SK-N-SH treated with all-trans-retinoic acid at 6 μM for 48 hours (cell line): Measurements from ENCODE around the gene MYH14.

Experiments used
- ATAC-seq: fragments of 200-7000 bp; cut with Tn5 transposase; 3 replicates; pipeline ENCODE4 v1.9.1; 2020; ENCODE audit warnings: mild to moderate bottlenecking, moderate library complexity
- ARNTL ChIP-seq: fragments of 450-650 bp; formaldehyde crosslinking; IDR thresholded peaks from 2 replicates; pipeline ENCODE4 v1.5.0; 2020; ENCODE audit warnings: low read depth, mild to moderate bottlenecking, moderate library complexity, borderline replicate concordance
- BACH2 ChIP-seq: fragments of 250-450 bp; sonication (Bioruptor Pico); IDR thresholded peaks from 2 replicates; pipeline ENCODE4 v1.9.0; 2021; ENCODE audit warnings: mild to moderate bottlenecking, borderline replicate concordance
- CREB5 ChIP-seq: fragments of 250-450 bp; sonication (Bioruptor Pico); IDR thresholded peaks from 2 replicates; pipeline ENCODE4 v1.5.1; 2020; ENCODE audit warnings: low read depth, mild to moderate bottlenecking, moderate library complexity
- CSDC2 ChIP-seq: fragments of 250-450 bp; sonication (Bioruptor Pico); IDR thresholded peaks from 2 replicates; pipeline ENCODE4 v1.5.0; 2020; ENCODE audit warnings: mild to moderate bottlenecking, moderate library complexity
- CSRNP3 ChIP-seq: fragments of 250-450 bp; sonication (Bioruptor Pico); IDR thresholded peaks from 2 replicates; pipeline ENCODE4 v1.5.1; 2021; ENCODE audit warnings: mild to moderate bottlenecking, moderate library complexity
- ESRRG ChIP-seq: fragments of 250-450 bp; sonication (Bioruptor Pico); IDR thresholded peaks from 2 replicates; pipeline ENCODE4 v1.6.1; 2021; ENCODE audit warnings: mild to moderate bottlenecking
- GLIS3 ChIP-seq: fragments of 250-450 bp; sonication (Bioruptor Pico); IDR thresholded peaks from 2 replicates; pipeline ENCODE4 v1.5.0; 2020; ENCODE audit warnings: mild to moderate bottlenecking, moderate library complexity
- ISL1 ChIP-seq: fragments of 250-450 bp; sonication (Bioruptor Pico); IDR thresholded peaks from 2 replicates; pipeline ENCODE4 v2.1.2; 2022; ENCODE audit warnings: mild to moderate bottlenecking, moderate library complexity
- OSR1 ChIP-seq: fragments of 250-450 bp; sonication (Bioruptor Pico); IDR thresholded peaks from 2 replicates; pipeline ENCODE4 v1.8.0; 2022; ENCODE audit warnings: moderate library complexity, mild to moderate bottlenecking, inconsistent platforms
- PATZ1 ChIP-seq: fragments of 250-450 bp; sonication (Bioruptor Pico); IDR thresholded peaks from 2 replicates; pipeline ENCODE4 v1.8.0; 2020; ENCODE audit warnings: mild to moderate bottlenecking, moderate library complexity, borderline replicate concordance
- POU6F1 ChIP-seq: fragments of 250-450 bp; sonication (Bioruptor Pico); IDR thresholded peaks from 2 replicates; pipeline ENCODE4 v1.8.0; 2021; ENCODE audit warnings: low read depth, mild to moderate bottlenecking, moderate library complexity, borderline replicate concordance
- RARB ChIP-seq: fragments of 250-450 bp; sonication (Bioruptor Pico); IDR thresholded peaks from 2 replicates; pipeline ENCODE4 v1.8.0; 2021; ENCODE audit warnings: mild to moderate bottlenecking, moderate library complexity
- SNAI2 ChIP-seq: fragments of 250-450 bp; sonication (Bioruptor Pico); IDR thresholded peaks from 2 replicates; pipeline ENCODE4 v1.5.0; 2020; ENCODE audit warnings: mild to moderate bottlenecking, moderate library complexity
- TCF4 ChIP-seq: fragments of 250-450 bp; sonication (Bioruptor Pico); IDR thresholded peaks from 2 replicates; pipeline ENCODE4 v1.8.0; 2021; ENCODE audit warnings: mild to moderate bottlenecking, moderate library complexity, borderline replicate concordance
- TOX ChIP-seq: fragments of 250-450 bp; sonication (Bioruptor Pico); IDR thresholded peaks from 2 replicates; pipeline ENCODE4 v1.8.0; 2021; ENCODE audit warnings: mild to moderate bottlenecking, moderate library complexity, borderline replicate concordance
- TSHZ2 ChIP-seq: fragments of 250-450 bp; sonication (Bioruptor Pico); IDR thresholded peaks from 2 replicates; pipeline ENCODE4 v1.5.0; 2020; ENCODE audit warnings: mild to moderate bottlenecking, moderate library complexity
- ZC3H10 ChIP-seq: fragments of 250-450 bp; sonication (Bioruptor Pico); IDR thresholded peaks from 2 replicates; pipeline ENCODE4 v1.5.1; 2021; ENCODE audit warnings: mild to moderate bottlenecking, moderate library complexity
- ZFP3 ChIP-seq: fragments of 250-450 bp; sonication (Bioruptor Pico); IDR thresholded peaks from 2 replicates; pipeline ENCODE4 v1.5.0; 2020; ENCODE audit warnings: mild to moderate bottlenecking, moderate library complexity
- ZFP30 ChIP-seq: fragments of 450-650 bp; formaldehyde crosslinking; IDR thresholded peaks from 2 replicates; pipeline ENCODE4 v1.5.0; 2022; ENCODE audit warnings: mild to moderate bottlenecking, moderate library complexity
- ZNF565 ChIP-seq: fragments of 450-650 bp; formaldehyde crosslinking; conservative IDR thresholded peaks from 2 replicates; pipeline ENCODE4 v1.5.0; 2020; ENCODE audit warnings: low read depth, mild to moderate bottlenecking, moderate library complexity

The MYH14 gene

GRCh38 chr19:50210425-50210824, 7.0 kb downstream of the MYH14 start:
- no peak for TF ChIP-seq ZFP30 (CRISPR knock-in tag)
- no peak for TF ChIP-seq RARB (CRISPR knock-in tag)
- TF ChIP-seq POU6F1 = no peak
- no peak for TF ChIP-seq ZC3H10 (CRISPR knock-in tag)
- no peak for TF ChIP-seq ZNF565 (CRISPR knock-in tag)
- TF ChIP-seq PATZ1 (CRISPR knock-in tag) = no peak
- TF ChIP-seq ESRRG (CRISPR knock-in tag) = no peak
- ATAC-seq = no peak

GRCh38 chr19:50213925-50214324, 10.5 kb downstream of the MYH14 start:
- TF ChIP-seq TOX (CRISPR knock-in tag) (no peak), BACH2 (CRISPR knock-in tag) (no peak), CSDC2 (CRISPR knock-in tag) (no peak)
- no peak for ATAC-seq

- ATAC-seq = no peak
- TF ChIP-seq ESRRG (CRISPR knock-in tag) (no peak), POU6F1 (no peak), CSRNP3 (CRISPR knock-in tag) (no peak), CREB5 (CRISPR knock-in tag) (no peak), ZFP3 (CRISPR knock-in tag) (no peak), PATZ1 (CRISPR knock-in tag) (no peak), ZNF565 (CRISPR knock-in tag) (no peak), RARB (CRISPR knock-in tag) (no peak), ISL1 (CRISPR knock-in tag) (no peak), SNAI2 (CRISPR knock-in tag) (no peak), TSHZ2 (no peak), ZC3H10 (CRISPR knock-in tag) (no peak), GLIS3 (CRISPR knock-in tag) (no peak), TCF4 (no peak), OSR1 (CRISPR knock-in tag) (no peak), CSDC2 (CRISPR knock-in tag) (no peak), ARNTL (CRISPR knock-in tag) (no peak)
These were observed 11.5 kb downstream of the MYH14 start for GRCh38 chr19:50214699-50215543.
